H9 (cell line): ENCODE measurements around the gene FRMPD1. TPM values are rescaled to one million over a fixed set of nuclear protein-coding genes. Genes with fewer than 3 reads are reported as not detected.

ENCODE experiments used
- DNase-seq: peaks from one replicate; pipeline ENCODE4 v3.0.0-alpha.2; 2017
- H2AFZ ChIP-seq: one replicate; pipeline ENCODE4 v1.6.1; 2013; ENCODE audit warnings: mild to moderate bottlenecking, low read length, control low read depth, moderate library complexity
- H2AK5ac ChIP-seq: 2 replicates; pipeline ENCODE4 v1.6.1; 2013; ENCODE audit warnings: low read length, control low read depth, mixed read lengths; ENCODE audit not compliant: insufficient read length
- H2BK120ac ChIP-seq: one replicate; pipeline ENCODE4 v1.6.1; 2013; ENCODE audit warnings: low read depth, mild to moderate bottlenecking, low read length, control low read depth, inconsistent platforms; ENCODE audit not compliant: poor library complexity, severe bottlenecking
- H2BK12ac ChIP-seq: 2 replicates; pipeline ENCODE4 v1.6.1; 2013; ENCODE audit warnings: low read length, control low read depth, mixed read lengths, low read depth; ENCODE audit not compliant: insufficient read length
- H2BK15ac ChIP-seq: 2 replicates; pipeline ENCODE4 v1.6.1; 2013; ENCODE audit warnings: low read depth, low read length, control low read depth
- H2BK20ac ChIP-seq: one replicate; pipeline ENCODE4 v1.6.1; 2013; ENCODE audit warnings: low read depth, mild to moderate bottlenecking, low read length, control low read depth, inconsistent platforms; ENCODE audit not compliant: poor library complexity, severe bottlenecking
- H2BK5ac ChIP-seq: 2 replicates; pipeline ENCODE4 v1.6.1; 2013; ENCODE audit warnings: low read length, control low read depth, mixed read lengths; ENCODE audit not compliant: insufficient read length
- H3K14ac ChIP-seq: 2 replicates; pipeline ENCODE4 v1.6.1; 2013; ENCODE audit warnings: low read length, control low read depth; ENCODE audit not compliant: insufficient read depth
- H3K18ac ChIP-seq: 2 replicates; pipeline ENCODE4 v1.6.1; 2013; ENCODE audit warnings: low read depth, mild to moderate bottlenecking, mixed read lengths, low read length, control low read depth; ENCODE audit not compliant: insufficient read length
- H3K23ac ChIP-seq: 2 replicates; pipeline ENCODE4 v1.6.1; 2013; ENCODE audit warnings: low read length, control low read depth, mixed read lengths, low read depth; ENCODE audit not compliant: insufficient read length
- H3K23me2 ChIP-seq: 2 replicates; pipeline ENCODE4 v1.6.1; 2013; ENCODE audit warnings: low read depth, mild to moderate bottlenecking, mixed read lengths, low read length, control low read depth; ENCODE audit not compliant: insufficient read length, poor library complexity, severe bottlenecking
- H3K27ac ChIP-seq: 2 replicates; pipeline ENCODE4 v1.5.1; 2013; ENCODE audit warnings: low read length, control low read depth, mixed read lengths, low read depth; ENCODE audit not compliant: insufficient read length
- H3K27me3 ChIP-seq: 2 replicates; pipeline ENCODE4 v1.6.1; 2013; ENCODE audit warnings: low read length, control low read depth, inconsistent platforms; ENCODE audit not compliant: insufficient read depth
- H3K4ac ChIP-seq: 2 replicates; pipeline ENCODE4 v1.6.1; 2013; ENCODE audit warnings: low read depth, mild to moderate bottlenecking, control low read depth, inconsistent platforms, low read length, moderate library complexity
- H3K4me1 ChIP-seq: 2 replicates; pipeline ENCODE4 v1.6.1; 2013; ENCODE audit warnings: low read length, control low read depth, inconsistent platforms; ENCODE audit not compliant: insufficient read depth
- H3K4me2 ChIP-seq: 2 replicates; pipeline ENCODE4 v1.6.1; 2013; ENCODE audit warnings: low read length, control low read depth, mixed read lengths; ENCODE audit not compliant: insufficient read length, insufficient read depth
- H3K56ac ChIP-seq: 2 replicates; pipeline ENCODE4 v1.6.1; 2013; ENCODE audit warnings: low read depth, mild to moderate bottlenecking, mixed read lengths, low read length, control low read depth; ENCODE audit not compliant: insufficient read length
- H3K79me1 ChIP-seq: 2 replicates; pipeline ENCODE4 v1.6.1; 2013; ENCODE audit warnings: low read depth, mild to moderate bottlenecking, moderate library complexity, low read length, control low read depth, inconsistent platforms; ENCODE audit not compliant: insufficient read depth, poor library complexity, severe bottlenecking
- H3K79me2 ChIP-seq: 2 replicates; pipeline ENCODE4 v1.6.1; 2013; ENCODE audit warnings: low read length, control low read depth, inconsistent platforms; ENCODE audit not compliant: insufficient read depth
- H3K9ac ChIP-seq: 2 replicates; pipeline ENCODE4 v1.6.1; 2013; ENCODE audit warnings: low read length, control low read depth, mixed read lengths; ENCODE audit not compliant: insufficient read length; ENCODE audit errors: extremely low read depth
- H3K9me3 ChIP-seq: one replicate; pipeline ENCODE4 v1.6.1; 2013; ENCODE audit warnings: low read depth, low read length, inconsistent platforms; ENCODE audit not compliant: control insufficient read depth
- H3T11ph ChIP-seq: one replicate; pipeline ENCODE4 v1.6.1; 2013; ENCODE audit warnings: mild to moderate bottlenecking, low read length, control low read depth, inconsistent platforms
- H4K20me1 ChIP-seq: one replicate; pipeline ENCODE4 v1.6.1; 2013; ENCODE audit not compliant: control insufficient read depth, insufficient read length, insufficient read depth
- H4K5ac ChIP-seq: 2 replicates; pipeline ENCODE4 v1.6.1; 2013; ENCODE audit warnings: low read depth, mild to moderate bottlenecking, mixed read lengths, low read length, control low read depth; ENCODE audit not compliant: insufficient read length
- H4K8ac ChIP-seq: replicated peaks from 2 replicates; pipeline ENCODE4 v1.6.1; 2013; ENCODE audit warnings: low read length, control low read depth, mixed read lengths, low read depth; ENCODE audit not compliant: insufficient read length
- H4K91ac ChIP-seq: 2 replicates; pipeline ENCODE4 v1.6.1; 2013; ENCODE audit warnings: low read depth, mild to moderate bottlenecking, moderate library complexity, mixed read lengths, low read length, control low read depth; ENCODE audit not compliant: insufficient read length
- H3K27ac Mint-ChIP-seq, 3 experiments: 2 replicates in 2 of 3; 3 replicates in 1 of 3; pipeline ENCODE4 v1.8.0; 2020 to 2021; ENCODE audit warnings: mixed read lengths in 3 of 3, mild to moderate bottlenecking in 1 of 3, moderate library complexity in 1 of 3
- H3K27me3 Mint-ChIP-seq: 2 replicates; pipeline ENCODE4 v1.8.0; 2021; ENCODE audit warnings: low read depth, mild to moderate bottlenecking, moderate library complexity, mixed read lengths
- H3K36me3 Mint-ChIP-seq, 3 experiments: 2 replicates in 2 of 3; 3 replicates in 1 of 3; pipeline ENCODE4 v1.8.0; 2020 to 2021; ENCODE audit warnings: low read depth in 3 of 3, mixed read lengths in 3 of 3; ENCODE audit not compliant: insufficient read depth in 1 of 3
- H3K4me1 Mint-ChIP-seq, 2 experiments: 2 replicates each; pipeline ENCODE4 v1.8.0; 2020; ENCODE audit warnings: mixed read lengths in 2 of 2
- H3K4me3 Mint-ChIP-seq, 2 experiments: 2 replicates in 1 of 2; 3 replicates in 1 of 2; pipeline ENCODE4 v1.8.0; 2020 to 2021; ENCODE audit warnings: mild to moderate bottlenecking in 2 of 2, mixed read lengths in 2 of 2, moderate library complexity in 1 of 2
- H3K9me3 Mint-ChIP-seq, 2 experiments: 2 replicates in 1 of 2; 3 replicates in 1 of 2; pipeline ENCODE4 v1.8.0; 2020; ENCODE audit warnings: mild to moderate bottlenecking in 2 of 2, mixed read lengths in 2 of 2, moderate library complexity in 1 of 2
- WGBS: extraction: QIAGEN DNeasy Blood & Tissue Kit; methylation state at CpG from one replicate; pipeline ENCODE4 v1.1.7; 2013; ENCODE audit warnings: missing lambda C conversion rate, low lambda C conversion rate, mixed read lengths; ENCODE audit not compliant: insufficient read length; ENCODE audit errors: extremely low coverage; 5-methylcytosine and 5-hydroxymethylcytosine counted together
- total RNA-seq: library from RNA; stranded (reverse); gene quantifications from 2 replicates; pipeline ENCODE4 v1.2.1, GENCODE V29; 2021
- TF ChIP-seq, protein P1 (sequence below): fragments of 200-600 bp; sonication (generic); conservative IDR thresholded peaks from 3 replicates; pipeline ENCODE4 v1.8.0; 2021; ENCODE audit warnings: antibody characterized with exemption, mild to moderate bottlenecking

The FRMPD1 gene
- total RNA-seq, 1 experiment from 2014 or later = 0.04 TPM

DNA sequence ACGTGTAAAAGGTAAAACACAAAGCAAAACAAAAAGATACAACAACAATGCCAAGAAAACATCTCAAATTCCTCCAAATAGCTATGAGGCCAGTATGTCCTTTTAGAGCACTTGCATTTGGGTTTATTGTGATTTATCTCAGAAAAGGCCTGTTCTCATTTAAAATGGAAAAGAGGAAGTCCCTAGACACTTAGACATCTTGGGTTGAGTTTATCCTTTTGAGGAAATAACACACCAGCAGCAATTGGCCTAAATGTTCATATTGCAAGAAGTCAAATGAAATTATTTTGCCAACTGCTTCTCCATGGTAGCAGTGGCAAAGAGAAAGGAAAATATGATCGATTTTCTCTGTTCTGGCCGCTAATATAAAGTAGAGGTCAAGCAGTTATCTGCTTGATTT is 59.3 kb downstream of the FRMPD1 start:
- H3T11ph ChIP-seq = no peak overlapping the region
- H4K5ac ChIP-seq = no peak overlapping the region
- no peak overlapping the region for H3K4me2 ChIP-seq
- WGBS = no CpG with 5 or more reads among the region's 3 CpGs
- H2BK15ac ChIP-seq = no peak overlapping the region
- no peaks in the 10 kb centered on the region for H3K27me3 ChIP-seq
- H3K27me3 Mint-ChIP-seq = peaks cover 27% of the 10 kb centered on the region
- H3K18ac ChIP-seq = no peak overlapping the region
- H2AFZ ChIP-seq = no peak overlapping the region
- no peak overlapping the region for H3K9ac ChIP-seq
- H3K23ac ChIP-seq = no peak overlapping the region
- H3K9me3 ChIP-seq = no peaks in the 10 kb centered on the region
- no peaks in the 10 kb centered on the region for H3K79me1 ChIP-seq
- TF ChIP-seq, protein P1, sequence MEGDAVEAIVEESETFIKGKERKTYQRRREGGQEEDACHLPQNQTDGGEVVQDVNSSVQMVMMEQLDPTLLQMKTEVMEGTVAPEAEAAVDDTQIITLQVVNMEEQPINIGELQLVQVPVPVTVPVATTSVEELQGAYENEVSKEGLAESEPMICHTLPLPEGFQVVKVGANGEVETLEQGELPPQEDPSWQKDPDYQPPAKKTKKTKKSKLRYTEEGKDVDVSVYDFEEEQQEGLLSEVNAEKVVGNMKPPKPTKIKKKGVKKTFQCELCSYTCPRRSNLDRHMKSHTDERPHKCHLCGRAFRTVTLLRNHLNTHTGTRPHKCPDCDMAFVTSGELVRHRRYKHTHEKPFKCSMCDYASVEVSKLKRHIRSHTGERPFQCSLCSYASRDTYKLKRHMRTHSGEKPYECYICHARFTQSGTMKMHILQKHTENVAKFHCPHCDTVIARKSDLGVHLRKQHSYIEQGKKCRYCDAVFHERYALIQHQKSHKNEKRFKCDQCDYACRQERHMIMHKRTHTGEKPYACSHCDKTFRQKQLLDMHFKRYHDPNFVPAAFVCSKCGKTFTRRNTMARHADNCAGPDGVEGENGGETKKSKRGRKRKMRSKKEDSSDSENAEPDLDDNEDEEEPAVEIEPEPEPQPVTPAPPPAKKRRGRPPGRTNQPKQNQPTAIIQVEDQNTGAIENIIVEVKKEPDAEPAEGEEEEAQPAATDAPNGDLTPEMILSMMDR = no peak
- H4K20me1 ChIP-seq = no peaks in the 10 kb centered on the region
- no peak overlapping the region for H4K91ac ChIP-seq
- no peak overlapping the region for H3K4me3 Mint-ChIP-seq
- no peak overlapping the region for H3K27ac Mint-ChIP-seq
- no peak overlapping the region for H3K14ac ChIP-seq
- no peak overlapping the region for H2BK12ac ChIP-seq
- no peaks in the 10 kb centered on the region for H3K4me1 Mint-ChIP-seq
- no peaks in the 10 kb centered on the region for H3K4me1 ChIP-seq
- no peak overlapping the region for H3K56ac ChIP-seq
- no peaks in the 10 kb centered on the region for H3K9me3 Mint-ChIP-seq
- H3K4ac ChIP-seq = no peak overlapping the region
- no peak for DNase-seq
- no peak overlapping the region for H4K8ac ChIP-seq
- no peak overlapping the region for H2BK20ac ChIP-seq
- H3K27ac ChIP-seq = no peak overlapping the region
- no peak overlapping the region for H2AK5ac ChIP-seq
- no peak overlapping the region for H2BK5ac ChIP-seq
- H3K79me2 ChIP-seq = no peaks in the 10 kb centered on the region
- no peaks in the 10 kb centered on the region for H3K23me2 ChIP-seq
- no peak overlapping the region for H2BK120ac ChIP-seq
- no peaks in the 10 kb centered on the region for H3K36me3 Mint-ChIP-seq
